ENCODE measurements around the gene TEAD2.

TEAD2 gene

DNA sequence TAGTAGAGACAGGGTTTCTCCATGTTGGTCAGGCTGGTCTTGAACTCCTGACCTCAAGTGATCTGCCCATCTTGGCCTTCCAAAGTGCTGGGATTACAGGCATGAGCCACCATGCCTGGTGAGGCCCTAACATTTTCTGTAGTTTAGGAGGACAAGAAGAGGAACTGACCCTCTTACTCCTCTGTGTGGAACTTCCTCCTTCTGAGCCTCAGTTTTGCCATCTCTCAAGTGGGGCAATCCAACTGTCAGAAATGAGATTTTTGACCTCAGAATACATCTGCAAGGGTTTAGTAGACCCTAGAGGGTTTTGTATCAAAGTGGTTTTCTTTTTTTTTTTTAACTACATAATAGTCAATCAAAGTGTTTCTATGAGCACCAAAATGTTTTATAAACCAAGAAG, 3.9 kb upstream of the TEAD2 start:
- no peak overlapping the region for H3K9ac ChIP-seq (ENCODE audit: insufficient read length, low read depth)
- H3K4me3 ChIP-seq (ENCODE audit: insufficient read length, low read depth) = no peak overlapping the region
- H3K9me3 ChIP-seq (ENCODE audit: insufficient read depth, low read length) = peaks cover 30% of the 10 kb centered on the region
- H3K4me1 ChIP-seq (ENCODE audit: insufficient read depth, insufficient read length) = peaks cover 4% of the 10 kb centered on the region
- no peaks in the 10 kb centered on the region for H3K36me3 ChIP-seq (ENCODE audit: insufficient read depth, insufficient read length, low read length)
- no peaks in the 10 kb centered on the region for H3K27me3 ChIP-seq (ENCODE audit: insufficient read depth, insufficient read length)
- TF ChIP-seq SUZ12 (IDR thresholded peaks at IDR 0.05; ENCODE audit: extremely low read depth, insufficient read depth, insufficient read length) (no peak), ZNF274 (IDR thresholded peaks at IDR 0.05; ENCODE audit: low read depth, low read length) (no peak), YY1 (IDR thresholded peaks at IDR 0.05; ENCODE audit: insufficient read depth, insufficient read length) (no peak)
- DNase-seq (ENCODE audit: low read depth, low spot score) = no peak

DNA sequence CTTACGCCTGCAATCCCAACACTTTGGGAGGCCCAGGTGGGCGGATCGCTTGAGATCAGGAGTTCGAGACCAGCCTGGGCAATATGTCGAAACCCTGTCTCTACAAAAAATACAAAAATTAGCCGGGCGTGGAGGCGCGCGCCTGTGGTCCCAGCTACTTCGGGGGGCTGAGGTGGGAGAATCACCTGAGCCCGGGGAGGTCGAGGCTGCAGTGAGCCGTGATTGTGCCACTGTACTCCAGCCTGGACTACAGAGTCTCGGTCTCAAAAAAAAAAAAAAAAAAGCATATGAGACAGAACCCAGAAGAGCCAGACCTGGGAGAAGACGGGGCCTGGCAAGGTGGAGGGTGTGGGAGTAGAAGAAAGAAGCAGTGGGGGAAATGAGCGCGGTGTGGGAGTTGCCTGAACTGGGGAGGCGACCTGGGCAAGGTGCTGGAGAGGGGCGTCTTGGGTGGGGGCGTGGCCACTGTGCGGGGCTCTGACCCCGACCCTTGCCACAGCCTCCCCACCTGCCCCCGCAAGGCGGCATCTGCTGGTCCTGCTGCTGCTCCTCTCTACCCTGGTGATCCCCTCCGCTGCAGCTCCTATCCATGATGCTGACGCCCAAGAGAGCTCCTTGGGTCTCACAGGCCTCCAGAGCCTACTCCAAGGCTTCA, 2.0 kb upstream of the TEAD2 start:
- H3K4me3 ChIP-seq (ENCODE audit: insufficient read length, low read depth) = peak overlapping the region; percentile 21
- no peaks in the 10 kb centered on the region for H3K27me3 ChIP-seq (ENCODE audit: insufficient read depth, insufficient read length)
- TF ChIP-seq YY1 (IDR thresholded peaks at IDR 0.05; ENCODE audit: insufficient read depth, insufficient read length) (no peak), SUZ12 (IDR thresholded peaks at IDR 0.05; ENCODE audit: extremely low read depth, insufficient read depth, insufficient read length) (no peak)

DNA sequence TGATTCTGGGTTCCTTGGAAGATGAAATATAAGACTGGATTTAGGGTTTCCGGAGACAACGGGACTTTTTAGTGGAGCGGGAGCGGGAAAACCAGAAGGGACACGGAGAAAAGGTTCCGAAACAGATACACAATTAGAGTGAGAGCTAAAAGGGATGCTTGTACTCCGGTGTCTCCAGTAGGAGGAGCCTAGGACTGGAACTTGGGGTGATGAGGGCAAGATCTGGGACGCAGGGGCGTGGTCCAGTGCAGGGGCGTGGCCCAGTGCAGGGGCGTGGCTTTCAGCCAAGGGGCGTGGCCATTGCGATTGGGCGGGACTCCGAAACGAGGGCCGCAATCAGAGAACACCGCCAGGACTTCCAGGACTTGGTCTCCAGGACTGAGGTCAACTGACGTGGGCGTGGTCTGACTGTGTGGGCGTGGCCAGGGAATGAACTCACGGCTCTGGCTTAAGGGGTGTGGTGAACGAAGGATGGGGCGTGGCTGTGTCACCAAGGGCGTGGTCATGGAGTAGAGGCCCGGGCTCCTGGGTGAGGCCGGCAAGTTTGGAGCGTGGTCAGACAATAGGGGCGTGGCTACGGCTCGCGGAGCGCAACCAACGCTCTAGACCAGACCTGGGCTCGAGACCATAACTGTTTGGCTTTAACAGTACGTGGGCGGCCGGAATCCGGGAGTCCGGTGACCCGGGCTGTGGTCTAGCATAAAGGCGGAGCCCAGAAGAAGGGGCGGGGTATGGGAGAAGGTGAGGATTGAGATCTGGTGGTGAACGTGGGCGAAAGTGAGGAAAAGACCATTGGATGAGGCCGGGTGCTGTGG, 1.3 kb upstream of the TEAD2 start, which contains the start of gene DKKL1:
Gene DKKL1 (plus strand): TSS at position 610 of the 815 bp plus-strand sequence. CDS start 122 bp downstream, at position 732.
- H3K36me3 ChIP-seq (ENCODE audit: insufficient read depth, insufficient read length, low read length) = peaks cover 11% of the 10 kb centered on the region
- no peaks in the 10 kb centered on the region for H3K27me3 ChIP-seq (ENCODE audit: insufficient read depth, insufficient read length)
- DNase-seq (ENCODE audit: low read depth, low spot score) = peak; percentile 94
- H3K4me3 ChIP-seq (ENCODE audit: insufficient read length, low read depth) = peak within 1 kb of the TSS; percentile 89
- H3K9ac ChIP-seq (ENCODE audit: insufficient read length, low read depth) = peak within 1 kb of the TSS; percentile 50
- peaks cover 4% of the 10 kb centered on the region for H3K4me1 ChIP-seq (ENCODE audit: insufficient read depth, insufficient read length)
- TF ChIP-seq ZNF274 (IDR thresholded peaks at IDR 0.05; ENCODE audit: low read depth, low read length) (no peak), YY1 (IDR thresholded peaks at IDR 0.05; ENCODE audit: insufficient read depth, insufficient read length) (no peak), SUZ12 (IDR thresholded peaks at IDR 0.05; ENCODE audit: extremely low read depth, insufficient read depth, insufficient read length) (no peak)
- peaks cover 10% of the 10 kb centered on the region for H3K9me3 ChIP-seq (ENCODE audit: insufficient read depth, low read length)

More for the DNA sequence above, 2.0 kb upstream of the TEAD2 start:
- Histone ChIP-seq H3K9ac (ENCODE audit: insufficient read length, low read depth) (peak overlapping the region; percentile 50), H3K9me3 (ENCODE audit: insufficient read depth, low read length) (peaks cover 17% of the 10 kb centered on the region), H3K4me1 (ENCODE audit: insufficient read depth, insufficient read length) (peaks cover 4% of the 10 kb centered on the region), H3K36me3 (ENCODE audit: insufficient read depth, insufficient read length, low read length) (peaks cover 5% of the 10 kb centered on the region)
- DNase-seq (ENCODE audit: low read depth, low spot score) = no peak

DNA sequence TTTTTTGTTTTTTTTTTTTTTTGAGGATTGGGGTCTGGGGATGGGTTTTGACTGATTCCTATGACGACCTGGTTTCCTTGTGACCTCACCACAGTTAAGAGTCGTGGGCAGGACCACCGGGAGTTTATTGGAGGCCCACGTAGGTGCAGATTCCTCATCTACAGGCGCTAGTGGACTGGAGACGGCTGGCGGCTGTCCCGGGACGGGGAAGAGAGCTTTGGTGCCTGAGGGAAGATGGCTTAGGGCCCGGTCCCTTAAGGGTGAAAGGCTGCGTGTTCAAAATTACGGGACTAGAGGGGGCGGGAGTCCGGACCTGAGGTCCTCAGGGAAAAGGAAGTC, 682 bp upstream of the TEAD2 start:
- peaks cover 4% of the 10 kb centered on the region for H3K4me1 ChIP-seq (ENCODE audit: insufficient read depth, insufficient read length)
- peaks cover 16% of the 10 kb centered on the region for H3K36me3 ChIP-seq (ENCODE audit: insufficient read depth, insufficient read length, low read length)
- TF ChIP-seq SUZ12 (IDR thresholded peaks at IDR 0.05; ENCODE audit: extremely low read depth, insufficient read depth, insufficient read length) (no peak), YY1 (IDR thresholded peaks at IDR 0.05; ENCODE audit: insufficient read depth, insufficient read length) (no peak), ZNF274 (IDR thresholded peaks at IDR 0.05; ENCODE audit: low read depth, low read length) (no peak)
- DNase-seq (ENCODE audit: low read depth, low spot score) = no peak
- peak overlapping the region; percentile 89 for H3K4me3 ChIP-seq (ENCODE audit: insufficient read length, low read depth)
- peak overlapping the region; percentile 43 for H3K9ac ChIP-seq (ENCODE audit: insufficient read length, low read depth)
- H3K27me3 ChIP-seq (ENCODE audit: insufficient read depth, insufficient read length) = no peaks in the 10 kb centered on the region
- H3K9me3 ChIP-seq (ENCODE audit: insufficient read depth, low read length) = 0 out of 2 replicates have a peak, but pooled peaks cover 4% of the 10 kb centered on the region

DNA sequence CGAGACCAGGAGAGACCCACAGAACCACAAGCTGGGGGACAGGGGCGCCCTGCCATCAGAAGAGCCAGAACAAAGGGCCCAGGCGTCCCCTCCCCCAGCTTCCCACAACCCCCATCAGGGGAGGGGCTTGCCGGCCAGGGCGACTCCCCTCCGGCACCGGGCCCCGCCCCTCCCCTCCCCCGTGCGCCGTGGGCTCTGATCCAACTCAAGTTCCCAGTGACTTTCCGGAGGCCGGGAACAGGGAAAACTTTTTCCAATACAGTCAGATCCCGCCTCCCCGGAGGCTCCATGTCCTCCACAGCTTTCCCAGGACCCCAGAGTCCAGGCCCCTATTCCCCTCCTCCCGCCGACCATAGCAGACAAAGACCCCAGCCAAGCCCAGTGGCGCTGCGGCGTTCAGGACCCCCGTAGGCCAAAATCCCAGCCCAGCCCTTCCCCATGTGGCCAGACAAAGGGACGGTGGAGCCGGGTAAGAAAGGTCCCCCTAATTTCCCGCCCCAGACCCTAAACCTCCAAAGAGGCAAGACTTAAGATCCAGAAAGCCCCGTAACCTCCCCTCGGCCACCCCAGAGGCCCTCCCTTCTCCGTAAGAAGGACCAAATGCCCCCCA, 673 bp downstream of the TEAD2 start:
- DNase-seq (ENCODE audit: low read depth, low spot score) = no peak
- Histone ChIP-seq H3K9ac (ENCODE audit: insufficient read length, low read depth) (peak overlapping the region; percentile 92), H3K9me3 (ENCODE audit: insufficient read depth, low read length) (no peaks in the 10 kb centered on the region), H3K4me1 (ENCODE audit: insufficient read depth, insufficient read length) (peaks cover 4% of the 10 kb centered on the region), H3K27me3 (ENCODE audit: insufficient read depth, insufficient read length) (no peaks in the 10 kb centered on the region), H3K36me3 (ENCODE audit: insufficient read depth, insufficient read length, low read length) (peaks cover 29% of the 10 kb centered on the region), H3K4me3 (ENCODE audit: insufficient read length, low read depth) (peak overlapping the region; percentile 89)
- TF ChIP-seq ZNF274 (IDR thresholded peaks at IDR 0.05; ENCODE audit: low read depth, low read length) (no peak), SUZ12 (IDR thresholded peaks at IDR 0.05; ENCODE audit: extremely low read depth, insufficient read depth, insufficient read length) (no peak), YY1 (IDR thresholded peaks at IDR 0.05; ENCODE audit: insufficient read depth, insufficient read length) (no peak)

DNA sequence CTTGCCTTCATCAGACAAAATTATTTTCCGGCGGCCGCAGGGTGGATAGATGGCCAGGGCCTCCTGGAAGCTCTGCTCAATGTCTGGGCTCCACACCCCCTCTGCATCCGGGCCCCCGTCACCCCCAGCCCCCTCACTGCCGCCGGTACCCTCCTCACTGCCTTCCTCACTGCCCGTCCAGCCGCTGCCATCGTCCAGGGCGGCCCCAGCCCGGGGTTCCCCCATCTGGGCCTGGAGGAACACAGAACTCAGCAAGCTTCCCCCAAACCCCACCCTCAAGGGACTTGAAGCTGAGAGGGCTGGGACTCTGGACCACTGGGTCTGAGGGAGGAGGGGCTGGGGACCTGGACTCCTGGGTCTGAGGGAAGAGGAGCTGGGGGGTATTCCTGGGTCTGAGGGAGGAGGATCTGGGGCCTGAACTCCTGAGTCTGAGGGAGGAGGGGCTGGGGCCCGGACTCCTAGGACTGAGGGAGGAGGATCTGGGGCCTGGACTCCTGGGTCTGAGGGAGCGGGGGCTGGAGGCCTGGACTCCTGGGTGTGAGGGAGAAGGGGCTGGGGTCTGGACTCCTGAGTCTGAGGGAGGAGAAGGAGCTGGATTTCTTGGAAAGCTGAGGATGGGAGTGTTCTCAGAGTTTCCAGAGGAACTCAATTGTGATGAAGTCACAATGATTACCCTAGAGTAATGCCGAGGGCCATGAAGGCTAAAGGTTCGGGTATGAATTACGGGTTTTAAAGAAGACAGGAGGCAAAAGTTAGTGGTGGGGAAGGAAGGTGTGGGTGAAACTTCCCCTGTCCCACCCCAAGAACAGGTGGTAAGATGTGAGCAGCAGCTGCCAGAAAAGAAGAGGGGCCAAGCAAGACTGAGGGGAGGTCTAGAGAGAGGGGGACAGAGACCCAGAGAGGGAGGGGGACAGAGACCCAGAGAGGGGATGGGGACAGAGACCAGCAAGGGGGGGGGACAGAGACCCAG, 2.1 kb downstream of the TEAD2 start:
- Histone ChIP-seq H3K9ac (ENCODE audit: insufficient read length, low read depth) (peak overlapping the region; percentile 24), H3K36me3 (ENCODE audit: insufficient read depth, insufficient read length, low read length) (peaks cover 42% of the 10 kb centered on the region), H3K27me3 (ENCODE audit: insufficient read depth, insufficient read length) (no peaks in the 10 kb centered on the region), H3K4me3 (ENCODE audit: insufficient read length, low read depth) (no peak overlapping the region), H3K9me3 (ENCODE audit: insufficient read depth, low read length) (no peaks in the 10 kb centered on the region), H3K4me1 (ENCODE audit: insufficient read depth, insufficient read length) (peaks cover 4% of the 10 kb centered on the region)
- TF ChIP-seq ZNF274 (IDR thresholded peaks at IDR 0.05; ENCODE audit: low read depth, low read length) (no peak), YY1 (IDR thresholded peaks at IDR 0.05; ENCODE audit: insufficient read depth, insufficient read length) (no peak), SUZ12 (IDR thresholded peaks at IDR 0.05; ENCODE audit: extremely low read depth, insufficient read depth, insufficient read length) (no peak)
- DNase-seq (ENCODE audit: low read depth, low spot score) = no peak

All from NT2/D1 (cell line).